ENCODE data around the gene PPP1R14B.

GRCh38 chr11:64255135-64256128 lies 8.7 kb upstream of the PPP1R14B start:
- TF ChIP-seq CTCF (IDR thresholded peaks at IDR 0.05) = no peak
- TF ChIP-seq POLR2AphosphoS5 (IDR thresholded peaks at IDR 0.05) = no peak
